Endothelial cell of umbilical vein (primary cell): ENCODE measurements around the gene CACNA1C. TPM values are rescaled to one million over a fixed set of nuclear protein-coding genes. Genes with fewer than 3 reads are reported as not detected.

Source experiments
- BruUV-seq: library from RNA; stranded (reverse); fragments of 400-500 nt; replicated peaks from 2 replicates; lab custom pipeline; 2021; lab: Mats Ljungman, UMichigan
- CTCF ChIA-PET: fragments of 300-600, 350-600 bp; sonication (Branson Sonifier 250); formaldehyde crosslinking; loops from one replicate; lab custom pipeline; 2021; ENCODE audit warnings: antibody characterized with exemption, inconsistent platforms; lab: Charles Lee
- POLR2A ChIA-PET: fragments of 300-600, 350-600 bp; sonication (Branson Sonifier 250); formaldehyde crosslinking; loops from one replicate; lab custom pipeline; 2021; ENCODE audit warnings: antibody characterized with exemption, inconsistent platforms; lab: Charles Lee
- DNase-seq: peaks from one replicate; pipeline ENCODE4 v3.0.0-alpha.2; 2011; ENCODE audit warnings: low read depth, low spot score
- FAIRE-seq: peaks from 2 replicates; lab custom pipeline; 2011; peaks lifted over from hg19 to GRCh38; lab: Jason Lieb, UNC
- H2AFZ ChIP-seq: 2 replicates; pipeline ENCODE4 v1.6.0; 2012; ENCODE audit warnings: low read depth, low read length, control low read depth, inconsistent platforms
- H3K27ac ChIP-seq: 2 replicates; pipeline ENCODE4 v1.5.1; 2011; ENCODE audit warnings: low read depth, mild to moderate bottlenecking, control low read depth, low read length, moderate library complexity; ENCODE audit not compliant: insufficient read depth
- H3K27me3 ChIP-seq, 2 experiments: 2 replicates each; pipeline versions ENCODE4 v1.6.0 to v1.6.1; 2011; ENCODE audit warnings: low read length in 2 of 2, mixed read lengths in 1 of 2; ENCODE audit not compliant: control insufficient read depth in 2 of 2, insufficient read depth in 2 of 2
- H3K36me3 ChIP-seq, 2 experiments: 2 replicates in 1 of 2; 3 replicates in 1 of 2; pipeline ENCODE4 v1.5.1; 2011; ENCODE audit warnings: low read length in 2 of 2, mild to moderate bottlenecking in 1 of 2, moderate library complexity in 1 of 2; ENCODE audit not compliant: control insufficient read depth in 2 of 2, insufficient read depth in 2 of 2; ENCODE audit errors: extremely low read depth in 1 of 2
- H3K4me1 ChIP-seq: 3 replicates; pipeline ENCODE4 v1.5.1; 2011; ENCODE audit warnings: mild to moderate bottlenecking, low read length; ENCODE audit not compliant: control insufficient read depth, insufficient read depth; ENCODE audit errors: extremely low read depth
- H3K4me2 ChIP-seq: 2 replicates; pipeline ENCODE4 v1.6.1; 2011; ENCODE audit warnings: low read length, control low read depth, mixed read lengths; ENCODE audit not compliant: insufficient read depth
- H3K4me3 ChIP-seq, 3 experiments: fragments of 200-600 bp in 1 of 3; sonication (generic), shearing (Covaris generic) in 1 of 3; replicated peaks in 1 of 3; 2 replicates each; pipeline ENCODE4 v1.5.1; 2011 to 2016; ENCODE audit warnings: control low read depth in 3 of 3, low read length in 3 of 3, mild to moderate bottlenecking in 2 of 3, inconsistent platforms in 1 of 3, low read depth in 1 of 3, moderate library complexity in 1 of 3; ENCODE audit not compliant: insufficient read depth in 1 of 3
- H3K79me2 ChIP-seq: 2 replicates; pipeline ENCODE4 v1.6.0; 2012; ENCODE audit warnings: low read length, inconsistent platforms; ENCODE audit not compliant: control insufficient read depth, insufficient read depth
- H3K9ac ChIP-seq: replicated peaks from 2 replicates; pipeline ENCODE3; 2011; ENCODE audit warnings: low read length, control low read depth; ENCODE audit not compliant: insufficient read depth; ENCODE audit errors: extremely low read depth
- H3K9me1 ChIP-seq: replicated peaks from 3 replicates; pipeline ENCODE4 v1.6.0; 2011; ENCODE audit warnings: mild to moderate bottlenecking, low read length; ENCODE audit not compliant: control insufficient read depth, insufficient read depth; ENCODE audit errors: extremely low read depth
- H3K9me3 ChIP-seq: replicated peaks from 2 replicates; pipeline ENCODE4 v1.5.1; 2012; ENCODE audit warnings: low read length, inconsistent platforms; ENCODE audit not compliant: control insufficient read depth, insufficient read depth
- H4K20me1 ChIP-seq: replicated peaks from 2 replicates; pipeline ENCODE3; 2011; ENCODE audit warnings: mild to moderate bottlenecking, low read length; ENCODE audit not compliant: control insufficient read depth, insufficient read depth; ENCODE audit errors: extremely low read depth
- CTCF ChIP-seq, 2 donors: IDR thresholded peaks; 1 replicate in 1 of 2; 2 replicates in 1 of 2; pipeline ENCODE4 v1.5.1; 2011; ENCODE audit warnings: low read length in 2 of 2, mild to moderate bottlenecking in 2 of 2, moderate library complexity in 2 of 2, control low read depth in 1 of 2, inconsistent platforms in 1 of 2, low read depth in 1 of 2; ENCODE audit not compliant: insufficient read depth in 1 of 2; ENCODE audit errors: extremely low read depth in 1 of 2
- FOS ChIP-seq: IDR thresholded peaks from 2 replicates; pipeline ENCODE4 v1.6.1; 2011; ENCODE audit warnings: mild to moderate bottlenecking, low read length, moderate library complexity, borderline replicate concordance; ENCODE audit not compliant: insufficient read depth
- GATA2 ChIP-seq: IDR thresholded peaks from 2 replicates; pipeline ENCODE4 v1.7.0; 2011; ENCODE audit warnings: low read depth, mild to moderate bottlenecking, moderate library complexity, mixed read lengths, low read length; ENCODE audit not compliant: insufficient read length, insufficient read depth
- JUN ChIP-seq: IDR thresholded peaks from 2 replicates; pipeline ENCODE4 v1.6.1; 2011; ENCODE audit warnings: borderline replicate concordance, low read depth; ENCODE audit not compliant: insufficient read length, insufficient read depth
- MAX ChIP-seq: IDR thresholded peaks from 2 replicates; pipeline ENCODE4 v1.6.1; 2011; ENCODE audit not compliant: insufficient read depth, insufficient read length
- MYC ChIP-seq: IDR thresholded peaks from one replicate; pipeline ENCODE4 v1.6.1; 2011; ENCODE audit warnings: mild to moderate bottlenecking, low read depth, low read length
- dilution Hi-C: fragments of 300-500 bp; cut with MboI; formaldehyde crosslinking; loops from one replicate; pipeline ENCODE4 v1.15.0; 2019; ENCODE audit warnings: low sequenced_read_pairs; ENCODE audit not compliant: extremely low pct_ligation_motif_present
- intact Hi-C: fragments of 100-400 bp; cut with micrococcal nuclease; formaldehyde crosslinking; loops from one replicate; pipeline ENCODE4 v1.10.0; 2022
- polyA plus RNA-seq, 4 experiments: library from polyadenylated mRNA; depleted of rRNA in 3 of 4; stranded (reverse) in 3 of 4; unstranded in 1 of 4; fragments of >200 nt; gene quantifications; 2 replicates each; pipeline versions ENCODE4 v1.2.1 to v1.2.3, GENCODE V29; 2011 to 2012; ENCODE audit warnings: missing spikeins in 1 of 4
- total RNA-seq: library from RNA; stranded (reverse); gene quantifications from 2 replicates; pipeline ENCODE4 v1.2.3, GENCODE V29; 2021

CACNA1C gene
- total and polyA plus RNA-seq, 2 donors (not counting 3 experiments of a cell fraction or from before 2014, with no cell fraction given), result not detected

- H4K20me1 ChIP-seq, result no peaks in the 10 kb centered on the region
- no TSS peak for BruUV-seq
These were observed 564.0 kb downstream of the CACNA1C start for GRCh38 chr12:2616763-2617162.

More at GRCh38 chr12:2616763-2617162, 564.0 kb downstream of the CACNA1C start:
- no peaks in the 10 kb centered on the region for H3K9me3 ChIP-seq
- dilution Hi-C loops, result no loop called here
- H3K27ac ChIP-seq, result no peak overlapping the region
- POLR2A ChIA-PET, result no interaction called here
- DNase-seq (no peak), FAIRE-seq (no peak)
- H3K36me3 ChIP-seq, result no peaks in the 10 kb centered on the region
- H3K4me1 ChIP-seq, result no peaks in the 10 kb centered on the region
- no peak overlapping the region for H3K4me2 ChIP-seq
- H3K79me2 ChIP-seq, result no peaks in the 10 kb centered on the region
- H3K9me1 ChIP-seq, result no peaks in the 10 kb centered on the region
- no peak overlapping the region for H3K4me3 ChIP-seq
- CTCF ChIA-PET, result no interaction called here
- TF ChIP-seq MAX, result no peak
- TF ChIP-seq CTCF (IDR thresholded peaks at IDR 0.05; ENCODE audit: extremely low read depth in 1 of 2, insufficient read depth in 1 of 2, low read depth in 1 of 2, low read length in 2 of 2), result no peak
- no peak for TF ChIP-seq MYC
- no peak for TF ChIP-seq FOS
- no peak for TF ChIP-seq GATA2
- TF ChIP-seq JUN, result no peak
- H3K27me3 ChIP-seq, result no peaks in the 10 kb centered on the region
- intact Hi-C loops, result no loop called here
- no peak overlapping the region for H3K9ac ChIP-seq
- no peak overlapping the region for H2AFZ ChIP-seq
